B cell (primary cell): ENCODE data around the gene GTF3C5. TPM values are rescaled to one million over a fixed set of nuclear protein-coding genes. Genes with fewer than 3 reads are reported as not detected.

Experiments
- ATAC-seq: fragments of 200-7000 bp; cut with Tn5 transposase; one replicate; pipeline ENCODE4 v1.10.0; 2021; ENCODE audit warnings: low read depth, mild to moderate bottlenecking, moderate number of reproducible peaks, moderate library complexity
- CTCF ChIA-PET: fragments of 350-600 bp; sonication (Branson Sonifier 250); formaldehyde crosslinking; loops from one replicate; lab custom pipeline; 2021; ENCODE audit warnings: antibody characterized with exemption, inconsistent platforms; lab: Charles Lee
- POLR2A ChIA-PET: fragments of 350-600 bp; sonication (Branson Sonifier 250); formaldehyde crosslinking; loops from one replicate; lab custom pipeline; 2021; ENCODE audit warnings: antibody characterized with exemption; lab: Charles Lee
- DNase-seq: peaks from one replicate; pipeline ENCODE4 v3.0.0; 2013
- H2AFZ ChIP-seq: 2 replicates; pipeline ENCODE4 v1.6.1; 2012; ENCODE audit warnings: mild to moderate bottlenecking, low read depth, low read length; ENCODE audit not compliant: insufficient read depth, poor library complexity, severe bottlenecking
- H3K27ac ChIP-seq, 2 donors: 1 replicate in 1 of 2; 2 replicates in 1 of 2; pipeline ENCODE4 v1.5.1; 2012 to 2013; ENCODE audit warnings: low read length in 2 of 2, mild to moderate bottlenecking in 2 of 2, moderate library complexity in 1 of 2
- H3K27me3 ChIP-seq, 4 experiments: fragments of 200-600 bp in 1 of 4; sonication (generic) in 1 of 4; replicated peaks in 1 of 4; 1 replicate in 2 of 4; 2 replicates in 2 of 4; pipeline versions ENCODE4 v1.6.1 to v1.7.0; 2013 to 2016; ENCODE audit warnings: low read length in 3 of 4, mild to moderate bottlenecking in 2 of 4, mixed read lengths in 1 of 4, moderate library complexity in 1 of 4; ENCODE audit not compliant: insufficient read depth in 4 of 4, control insufficient read depth in 3 of 4; ENCODE audit errors: control extremely low read depth in 1 of 4
- H3K36me3 ChIP-seq, 2 experiments: replicated peaks in 1 of 2; 1 replicate in 1 of 2; 2 replicates in 1 of 2; pipeline versions ENCODE4 v1.6.1 to v1.7.1; 2013; ENCODE audit warnings: low read length in 1 of 2; ENCODE audit not compliant: insufficient read depth in 2 of 2, control insufficient read depth in 1 of 2; ENCODE audit errors: control extremely low read depth in 1 of 2, extremely low read depth in 1 of 2
- H3K4me1 ChIP-seq, 2 donors: fragments of 200-600 bp in 1 of 2; sonication (generic) in 1 of 2; 1 replicate in 1 of 2; 2 replicates in 1 of 2; pipeline versions ENCODE4 v1.5.1 to v1.6.1; 2013 to 2017; ENCODE audit warnings: low read length in 2 of 2; ENCODE audit not compliant: control insufficient read depth in 2 of 2, insufficient read depth in 2 of 2
- H3K4me2 ChIP-seq: replicated peaks from 2 replicates; pipeline ENCODE3; 2012; ENCODE audit warnings: mild to moderate bottlenecking, low read depth, low read length; ENCODE audit not compliant: poor library complexity, severe bottlenecking
- H3K4me3 ChIP-seq, 5 experiments: fragments of 200-600 bp in 1 of 5; sonication (generic) in 1 of 5; 1 replicate in 3 of 5; 2 replicates in 2 of 5; pipeline versions ENCODE4 v1.5.1 to v1.7.0; 2011 to 2016; ENCODE audit warnings: low read length in 4 of 5, mild to moderate bottlenecking in 4 of 5, low read depth in 2 of 5, control low read depth in 1 of 5, moderate library complexity in 1 of 5; ENCODE audit not compliant: insufficient read depth in 1 of 5; ENCODE audit errors: control extremely low read depth in 1 of 5, extremely low read depth in 1 of 5
- H3K79me2 ChIP-seq: fragments of 200-600 bp; sonication (generic); one replicate; pipeline ENCODE4 v1.6.0; 2016; ENCODE audit warnings: low read length; ENCODE audit not compliant: control insufficient read depth, insufficient read depth
- H3K9ac ChIP-seq: fragments of 200-600 bp; sonication (generic); 2 replicates; pipeline ENCODE4 v1.6.1; 2017; ENCODE audit warnings: mild to moderate bottlenecking, low read length, moderate library complexity
- H3K9me3 ChIP-seq, 3 donors: one replicate each; pipeline versions ENCODE4 v1.6.1 to v1.7.1; 2013; ENCODE audit warnings: low read length in 2 of 3; ENCODE audit not compliant: control insufficient read depth in 2 of 3, insufficient read depth in 1 of 3; ENCODE audit errors: control extremely low read depth in 1 of 3
- H4K20me1 ChIP-seq: 2 replicates; pipeline ENCODE4 v1.6.0; 2012; ENCODE audit warnings: mild to moderate bottlenecking, low read length; ENCODE audit not compliant: insufficient read depth, control insufficient read depth, poor library complexity, severe bottlenecking
- H3K27ac Mint-ChIP-seq: one replicate; pipeline ENCODE4 v1.8.0; 2021; ENCODE audit warnings: mixed read lengths
- H3K27me3 Mint-ChIP-seq: one replicate; pipeline ENCODE4 v1.8.0; 2021; ENCODE audit warnings: mixed read lengths
- H3K4me1 Mint-ChIP-seq: one replicate; pipeline ENCODE4 v1.8.0; 2021; ENCODE audit warnings: mixed read lengths
- H3K4me3 Mint-ChIP-seq: one replicate; pipeline ENCODE4 v1.8.0; 2021; ENCODE audit warnings: mixed read lengths
- H3K9me3 Mint-ChIP-seq: one replicate; pipeline ENCODE4 v1.8.0; 2022; ENCODE audit warnings: mixed read lengths; ENCODE audit not compliant: insufficient read depth
- CTCF ChIP-seq: fragments of 200-600 bp; IDR thresholded peaks from one replicate; pipeline ENCODE4 v1.8.0; 2022; ENCODE audit warnings: antibody characterized with exemption, mild to moderate bottlenecking
- EZH2 ChIP-seq: IDR thresholded peaks from 2 replicates; pipeline ENCODE4 v1.6.1; 2012; ENCODE audit warnings: borderline replicate concordance, low read depth, mild to moderate bottlenecking, moderate library complexity, low read length; ENCODE audit not compliant: insufficient read depth, poor library complexity, severe bottlenecking
- WGBS: methylation state at CpG from one replicate; pipeline ENCODE4 v1.1.5; 2013; ENCODE audit warnings: missing lambda C conversion rate; ENCODE audit not compliant: insufficient coverage; 5-methylcytosine and 5-hydroxymethylcytosine counted together
- intact Hi-C: fragments of 100-400 bp; cut with micrococcal nuclease; formaldehyde crosslinking; loops from one replicate; pipeline ENCODE4 v1.10.0; 2022
- polyA plus RNA-seq: library from polyadenylated mRNA; depleted of rRNA; stranded (reverse); fragments of >200 nt; gene quantifications from 2 replicates; pipeline ENCODE4 v1.2.3, GENCODE V29; 2012
- total RNA-seq, 2 donors: library from RNA; stranded (reverse); fragments of 120-200 nt in 1 of 2; gene quantifications; 1 replicate in 1 of 2; 2 replicates in 1 of 2; pipeline versions ENCODE4 v1.2.3 to v1.2.4, GENCODE V29; 2013 to 2022

The GTF3C5 gene
- total and polyA plus RNA-seq, 2 donors (not counting 1 experiment from before 2014, with no cell fraction given), result 80.5 to 91.2 TPM

GRCh38 chr9:133041958-133042357, 11.2 kb downstream of the GTF3C5 start:
- no peak for DNase-seq
- H3K4me1 ChIP-seq, result no peaks in the 10 kb centered on the region
- intact Hi-C loops, result no loop called here
- no peaks in the 10 kb centered on the region for H3K4me1 Mint-ChIP-seq
- H3K27me3 Mint-ChIP-seq, result no peaks in the 10 kb centered on the region
- WGBS, result 98% methylated on average over 9 of the region's 9 CpGs
- H3K9me3 Mint-ChIP-seq, result no peaks in the 10 kb centered on the region
- no peak overlapping the region for H3K27ac ChIP-seq
- peaks cover 50% of the 10 kb centered on the region for H3K79me2 ChIP-seq
- H3K36me3 ChIP-seq, result peaks cover 0 to 50% of the 10 kb centered on the region in 2 experiments
- no peaks in the 10 kb centered on the region for H3K27me3 ChIP-seq
- TF ChIP-seq EZH2, result no peak
- TF ChIP-seq CTCF, result no peak
- no peak for ATAC-seq
- CTCF ChIA-PET, result interaction anchor here (1.3 to 2.3 kb wide), 2 partner anchors 102 to 105 kb away, joined by 5 to 7 read pairs; no protein-coding TSS in a partner anchor
- H3K27ac Mint-ChIP-seq, result no peak overlapping the region
- no peak overlapping the region for H2AFZ ChIP-seq
- no peak overlapping the region for H3K4me3 Mint-ChIP-seq
- H3K4me3 ChIP-seq, result no peak overlapping the region
- H4K20me1 ChIP-seq, result peaks cover 51% of the 10 kb centered on the region
- H3K4me2 ChIP-seq, result no peak overlapping the region
- H3K9me3 ChIP-seq, result no peaks in the 10 kb centered on the region
- no peak overlapping the region for H3K9ac ChIP-seq
- POLR2A ChIA-PET, result no interaction called here

- POLR2A ChIA-PET, result no interaction called here
Observed at GRCh38 chr9:133042676-133043075, 11.9 kb downstream of the GTF3C5 start.

More at GRCh38 chr9:133042676-133043075, 11.9 kb downstream of the GTF3C5 start:
- Histone ChIP-seq H3K36me3 (peaks cover 0 to 54% of the 10 kb centered on the region in 2 experiments), H2AFZ (no peak overlapping the region), H3K4me2 (no peak overlapping the region), H3K9me3 (no peaks in the 10 kb centered on the region), H3K27ac (no peak overlapping the region), H4K20me1 (peaks cover 44% of the 10 kb centered on the region), H3K4me1 (no peaks in the 10 kb centered on the region), H3K4me3 (no peak overlapping the region), H3K9ac (no peak overlapping the region), H3K27me3 (no peaks in the 10 kb centered on the region), H3K79me2 (peaks cover 43% of the 10 kb centered on the region)
- Mint-ChIP-seq H3K27me3 (no peaks in the 10 kb centered on the region), H3K9me3 (no peaks in the 10 kb centered on the region), H3K4me3 (no peak overlapping the region), H3K27ac (no peak overlapping the region), H3K4me1 (no peaks in the 10 kb centered on the region)
- CTCF ChIA-PET, result interaction anchor here (1.3 kb wide), 1 partner anchor 101 kb away, joined by 5 read pairs; no protein-coding TSS in a partner anchor
- no peak for ATAC-seq
- TF ChIP-seq EZH2, result no peak
- no peak for TF ChIP-seq CTCF
- intact Hi-C loops, result no loop called here
- DNase-seq, result no peak
- 98% methylated on average over 5 of the region's 8 CpGs for WGBS
